ENCODE data around the gene DMC1.
A peak's percentile ranks its signal among the peaks of the same experiment; 100 is the strongest.

The DMC1 gene

DNA sequence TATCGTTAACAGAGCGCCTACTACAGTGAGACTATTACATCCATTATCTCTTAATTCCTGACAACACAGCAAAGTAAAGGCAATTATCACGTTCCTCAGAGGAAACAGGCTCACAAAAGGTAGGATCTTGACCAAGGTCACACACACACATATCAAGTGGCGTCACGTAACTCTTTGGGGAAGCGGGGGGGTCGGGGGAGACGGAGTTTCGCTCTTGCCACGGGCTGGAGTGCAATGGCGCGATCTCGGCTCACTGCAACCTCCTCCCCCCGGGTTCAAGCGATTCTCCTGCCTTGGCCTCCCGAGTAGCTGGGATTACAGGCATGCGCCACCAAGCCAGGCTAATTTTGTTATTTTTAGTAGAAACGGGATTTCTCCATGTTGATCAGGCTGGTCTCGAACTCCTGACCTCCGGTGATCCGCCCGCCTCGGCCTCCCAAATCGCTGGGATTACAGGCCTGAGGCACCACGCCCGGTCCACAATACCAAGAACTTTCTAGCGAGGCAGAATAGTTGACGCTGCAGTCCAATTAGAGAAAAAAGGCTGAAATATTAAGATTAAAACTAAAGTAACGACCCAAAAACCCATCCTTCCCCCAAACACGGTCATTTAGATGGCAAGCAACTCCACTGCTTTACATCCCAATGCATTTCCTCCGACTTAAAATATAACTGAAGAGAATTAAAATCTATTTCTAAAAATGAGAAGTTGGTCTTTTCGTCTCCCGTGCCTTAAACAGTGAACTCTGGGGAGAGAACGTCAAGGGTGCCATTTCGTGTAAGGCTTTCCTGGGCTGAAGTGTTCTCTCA is 65.0 kb downstream of the DMC1 start:
- peak; percentile 39 for DNase-seq (ENCODE audit: extremely low spot score)
- ChIA-PET CTCF (no interaction called here), POLR2A (no interaction called here)
- TF ChIP-seq, protein P1, sequence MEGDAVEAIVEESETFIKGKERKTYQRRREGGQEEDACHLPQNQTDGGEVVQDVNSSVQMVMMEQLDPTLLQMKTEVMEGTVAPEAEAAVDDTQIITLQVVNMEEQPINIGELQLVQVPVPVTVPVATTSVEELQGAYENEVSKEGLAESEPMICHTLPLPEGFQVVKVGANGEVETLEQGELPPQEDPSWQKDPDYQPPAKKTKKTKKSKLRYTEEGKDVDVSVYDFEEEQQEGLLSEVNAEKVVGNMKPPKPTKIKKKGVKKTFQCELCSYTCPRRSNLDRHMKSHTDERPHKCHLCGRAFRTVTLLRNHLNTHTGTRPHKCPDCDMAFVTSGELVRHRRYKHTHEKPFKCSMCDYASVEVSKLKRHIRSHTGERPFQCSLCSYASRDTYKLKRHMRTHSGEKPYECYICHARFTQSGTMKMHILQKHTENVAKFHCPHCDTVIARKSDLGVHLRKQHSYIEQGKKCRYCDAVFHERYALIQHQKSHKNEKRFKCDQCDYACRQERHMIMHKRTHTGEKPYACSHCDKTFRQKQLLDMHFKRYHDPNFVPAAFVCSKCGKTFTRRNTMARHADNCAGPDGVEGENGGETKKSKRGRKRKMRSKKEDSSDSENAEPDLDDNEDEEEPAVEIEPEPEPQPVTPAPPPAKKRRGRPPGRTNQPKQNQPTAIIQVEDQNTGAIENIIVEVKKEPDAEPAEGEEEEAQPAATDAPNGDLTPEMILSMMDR (IDR thresholded peaks at IDR 0.05; ENCODE audit: control extremely low read depth, extremely low read depth, low read depth, missing control alignments): no peak

DNA sequence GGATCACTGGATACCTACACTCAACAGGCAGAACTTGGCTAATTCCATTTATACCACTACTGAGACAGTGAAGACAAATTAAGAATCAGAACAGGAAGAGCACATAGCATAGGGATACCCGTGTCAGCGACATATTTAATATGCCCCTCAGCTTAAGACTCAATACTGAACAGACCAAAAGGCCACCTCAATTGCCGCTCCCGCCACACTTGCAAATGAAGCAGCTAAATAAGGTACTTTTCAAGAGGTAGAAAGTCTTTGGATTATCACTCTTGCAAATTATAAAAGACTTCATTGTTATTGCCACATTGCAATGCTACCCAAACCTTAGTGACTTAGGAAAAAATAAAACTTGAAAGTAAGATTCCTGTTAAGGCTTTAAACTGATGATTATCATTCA is 67.0 kb downstream of the DMC1 start:
- POLR2A ChIA-PET: interaction anchor here (0.9 to 1.2 kb wide), 3 partner anchors 11 to 16 kb away, joined by 3 to 4 read pairs (median 3); no protein-coding TSS in a partner anchor
- no peak for DNase-seq (ENCODE audit: extremely low spot score)
- TF ChIP-seq, protein P1 (IDR thresholded peaks at IDR 0.05; ENCODE audit: control extremely low read depth, extremely low read depth, low read depth, missing control alignments): no peak
- CTCF ChIA-PET: interaction anchor here (0.7 to 2.1 kb wide), 6 partner anchors 8 to 179 kb away, joined by 3 to 5 read pairs (median 3); partner anchors contain the start of gene TOMM22

DNA sequence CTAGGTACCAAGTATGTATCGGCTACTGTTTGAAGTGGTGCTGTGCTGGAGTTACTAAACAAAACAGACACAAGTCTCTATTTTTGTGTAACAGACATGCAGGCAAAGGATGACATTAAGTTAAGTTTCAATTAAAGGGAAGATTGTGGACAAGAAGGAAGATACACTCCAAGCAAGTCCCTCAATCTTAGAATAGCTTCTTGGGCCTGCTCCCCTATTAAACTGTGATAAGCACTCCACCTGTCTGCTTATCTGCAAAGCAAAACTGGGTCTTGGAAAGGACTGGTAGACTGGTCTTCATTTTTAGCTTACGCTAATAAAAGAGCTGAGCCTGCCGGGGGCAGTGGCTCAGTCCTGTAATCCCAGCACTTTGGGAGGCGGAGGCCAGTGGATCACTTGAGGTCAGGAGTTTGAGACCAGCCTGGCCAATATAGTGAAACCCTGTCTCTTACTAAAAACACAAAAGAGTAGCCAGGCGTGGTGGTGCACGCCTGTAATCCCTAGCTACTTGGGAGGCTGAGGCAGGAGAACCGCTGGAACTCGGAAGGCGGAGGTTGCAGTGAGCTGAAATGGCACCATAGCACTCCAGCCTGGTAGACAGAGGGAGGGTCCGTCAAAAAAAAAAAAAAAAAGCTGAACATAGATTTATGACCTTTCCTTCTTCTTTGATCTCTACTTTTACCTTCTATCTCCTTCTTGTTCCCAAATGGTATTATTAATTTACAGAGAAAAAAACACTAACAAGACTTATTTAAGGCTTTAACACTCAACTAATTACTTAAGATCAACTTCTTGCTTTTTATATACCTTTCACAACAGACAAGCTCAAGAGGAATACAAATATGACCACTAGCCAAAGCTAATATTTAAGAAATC is 67.9 kb downstream of the DMC1 start:
- ChIA-PET CTCF (interaction anchor here (0.7 to 2.1 kb wide), 8 partner anchors 9 to 639 kb away, joined by 3 to 5 read pairs (median 3); partner anchors contain the start of gene TOMM22), POLR2A (interaction anchor here (0.9 to 1.2 kb wide), 5 partner anchors 10 to 27 kb away, joined by 3 to 4 read pairs (median 3); no protein-coding TSS in a partner anchor)
- no peak for DNase-seq (ENCODE audit: extremely low spot score)
- TF ChIP-seq, protein P1 (IDR thresholded peaks at IDR 0.05; ENCODE audit: control extremely low read depth, extremely low read depth, low read depth, missing control alignments): no peak

DNA sequence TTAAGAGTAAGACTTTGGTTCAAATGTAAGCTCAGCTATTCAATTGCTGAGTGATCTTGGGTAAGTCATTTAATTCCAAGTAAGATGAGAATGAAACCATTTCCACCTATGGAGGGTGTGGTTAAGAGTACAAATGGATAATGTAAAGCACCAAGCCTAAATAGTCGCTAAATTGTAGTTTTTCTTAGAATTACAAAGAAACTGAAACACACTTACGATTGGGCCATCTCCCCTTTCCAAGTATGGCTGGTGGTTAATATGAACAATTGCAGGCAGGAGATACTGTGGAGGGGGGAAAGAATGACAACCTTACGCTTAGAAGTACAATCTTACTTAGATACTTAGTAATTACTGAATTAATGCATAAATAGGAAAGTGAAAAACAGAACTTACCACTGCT is 72.1 kb downstream of the DMC1 start:
- DNase-seq (ENCODE audit: extremely low spot score): no peak
- CTCF ChIA-PET: no interaction called here
- POLR2A ChIA-PET: no interaction called here
- TF ChIP-seq, protein P1 (IDR thresholded peaks at IDR 0.05; ENCODE audit: control extremely low read depth, extremely low read depth, low read depth, missing control alignments): no peak

DNA sequence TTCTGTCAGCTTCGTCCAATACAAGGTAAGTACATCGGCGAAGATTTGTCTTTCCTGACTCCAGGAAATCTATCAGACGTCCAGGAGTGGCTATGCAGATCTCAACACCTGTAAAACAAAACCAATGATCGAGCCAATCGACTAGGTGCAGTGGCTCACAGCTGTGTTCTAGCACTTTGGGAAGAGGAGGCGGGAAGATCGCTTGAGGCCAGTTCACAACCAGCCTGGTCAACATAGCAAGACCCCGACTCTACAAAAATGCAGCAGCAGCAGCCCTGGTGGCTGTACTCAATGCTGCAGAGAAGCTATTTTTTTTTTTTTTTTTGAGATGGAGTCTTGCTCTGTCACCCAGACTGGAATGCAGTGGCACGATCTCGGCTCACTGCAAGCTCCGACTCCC is 75.0 kb downstream of the DMC1 start:
- ChIA-PET POLR2A (no interaction called here), CTCF (interaction anchor here (1.0 kb wide), 2 partner anchors 11 to 15 kb away, joined by 3 read pairs; no protein-coding TSS in a partner anchor)
- TF ChIP-seq, protein P1 (IDR thresholded peaks at IDR 0.05; ENCODE audit: control extremely low read depth, extremely low read depth, low read depth, missing control alignments): no peak
- no peak for DNase-seq (ENCODE audit: extremely low spot score)

DNA sequence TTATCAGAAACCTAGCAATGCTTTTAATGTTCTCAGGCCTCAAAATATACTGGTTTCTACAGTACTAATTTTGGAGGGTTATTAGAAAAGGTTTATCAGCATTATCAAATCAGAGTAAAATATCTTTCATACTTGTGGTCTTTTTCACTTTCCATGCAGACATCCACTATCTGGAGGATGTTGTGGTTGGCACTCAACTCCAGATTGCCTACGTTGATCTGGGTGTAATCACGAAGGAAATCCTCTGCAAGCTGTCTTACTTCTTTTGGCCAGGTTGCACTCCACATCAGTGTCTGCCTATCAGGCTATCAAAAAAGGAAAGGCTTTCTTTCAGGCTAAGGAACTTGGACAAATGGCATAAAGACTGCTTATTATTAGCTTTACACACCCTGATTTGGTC is 75.5 kb downstream of the DMC1 start:
- DNase-seq (ENCODE audit: extremely low spot score): no peak
- ChIA-PET POLR2A (no interaction called here), CTCF (interaction anchor here (1.0 kb wide), 1 partner anchor 11 kb away, joined by 3 read pairs; no protein-coding TSS in a partner anchor)
- TF ChIP-seq, protein P1 (IDR thresholded peaks at IDR 0.05; ENCODE audit: control extremely low read depth, extremely low read depth, low read depth, missing control alignments): no peak
